ENCODE results near the gene BTF3L4.

DNA sequence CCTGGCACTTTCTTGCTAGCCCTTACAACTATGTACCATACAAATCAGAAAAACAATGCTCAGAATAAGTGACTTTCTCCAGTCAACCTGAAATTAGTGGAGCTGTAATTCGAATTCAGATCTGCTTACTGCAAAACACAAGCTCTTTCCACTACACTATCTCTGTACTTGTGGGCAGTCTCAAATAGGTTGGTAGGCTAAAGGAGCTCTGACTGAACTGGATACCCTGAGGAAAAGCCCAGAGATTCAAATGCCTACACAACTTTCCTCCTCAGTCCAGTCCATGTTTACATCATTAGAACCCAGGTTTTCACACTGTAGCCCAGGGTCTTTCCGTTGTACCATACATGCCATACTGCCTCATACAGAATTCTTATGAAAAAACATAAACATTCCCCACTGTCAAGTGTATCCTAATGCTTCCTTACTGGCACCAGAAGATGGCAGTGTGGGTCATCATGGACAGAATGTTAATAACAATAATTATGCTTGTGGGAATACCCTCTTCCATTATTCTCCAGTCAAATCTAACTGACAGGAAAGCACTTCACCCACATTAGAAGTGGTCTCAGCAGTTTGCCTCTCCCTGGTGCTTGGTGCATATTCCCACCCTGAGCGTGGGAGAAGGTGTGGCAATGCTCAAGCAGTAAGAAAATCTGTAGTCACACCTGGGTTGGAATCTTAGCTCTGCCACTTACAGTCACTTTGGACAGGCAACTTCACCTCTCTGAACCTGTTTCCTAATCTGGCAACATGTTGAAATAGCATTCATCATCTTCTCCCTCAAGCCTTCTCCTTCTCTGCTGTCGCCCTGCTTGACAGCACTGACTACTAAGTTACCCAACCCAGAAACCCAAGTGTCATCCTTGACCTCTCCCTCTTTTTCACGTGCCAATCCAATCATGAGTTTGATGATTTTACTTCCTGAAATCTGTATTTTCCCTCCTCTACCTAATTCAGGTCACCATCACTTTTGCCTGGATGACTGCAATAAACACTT is 71.4 kb downstream of the BTF3L4 start:
- TF ChIP-seq POLR2A (IDR thresholded peaks at IDR 0.05) = no peak
- TF ChIP-seq, protein P1, sequence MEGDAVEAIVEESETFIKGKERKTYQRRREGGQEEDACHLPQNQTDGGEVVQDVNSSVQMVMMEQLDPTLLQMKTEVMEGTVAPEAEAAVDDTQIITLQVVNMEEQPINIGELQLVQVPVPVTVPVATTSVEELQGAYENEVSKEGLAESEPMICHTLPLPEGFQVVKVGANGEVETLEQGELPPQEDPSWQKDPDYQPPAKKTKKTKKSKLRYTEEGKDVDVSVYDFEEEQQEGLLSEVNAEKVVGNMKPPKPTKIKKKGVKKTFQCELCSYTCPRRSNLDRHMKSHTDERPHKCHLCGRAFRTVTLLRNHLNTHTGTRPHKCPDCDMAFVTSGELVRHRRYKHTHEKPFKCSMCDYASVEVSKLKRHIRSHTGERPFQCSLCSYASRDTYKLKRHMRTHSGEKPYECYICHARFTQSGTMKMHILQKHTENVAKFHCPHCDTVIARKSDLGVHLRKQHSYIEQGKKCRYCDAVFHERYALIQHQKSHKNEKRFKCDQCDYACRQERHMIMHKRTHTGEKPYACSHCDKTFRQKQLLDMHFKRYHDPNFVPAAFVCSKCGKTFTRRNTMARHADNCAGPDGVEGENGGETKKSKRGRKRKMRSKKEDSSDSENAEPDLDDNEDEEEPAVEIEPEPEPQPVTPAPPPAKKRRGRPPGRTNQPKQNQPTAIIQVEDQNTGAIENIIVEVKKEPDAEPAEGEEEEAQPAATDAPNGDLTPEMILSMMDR (IDR thresholded peaks at IDR 0.05) = peak; percentile 14 to 80 (median 52)

Data from esophagus squamous epithelium (tissue), 4 donors.